CD8-positive, alpha-beta memory T cell (primary cell): ENCODE data around the gene ILDR2. TPM values are rescaled to one million over a fixed set of nuclear protein-coding genes. Genes with fewer than 3 reads are reported as not detected.

Source experiments
- CTCF ChIA-PET: fragments of 350-600 bp; sonication (Branson Sonifier 250); formaldehyde crosslinking; loops from one replicate; lab custom pipeline; 2021; ENCODE audit warnings: antibody characterized with exemption; lab: Charles Lee
- POLR2A ChIA-PET: fragments of 350-600 bp; sonication (Branson Sonifier 250); formaldehyde crosslinking; loops from one replicate; lab custom pipeline; 2021; ENCODE audit warnings: antibody characterized with exemption; lab: Charles Lee
- DNase-seq, 5 donors: peaks; one replicate each; pipeline versions ENCODE4 v3.0.0 to v3.0.0-alpha.2; 2020 to 2022; ENCODE audit warnings: mixed read lengths in 1 of 5
- H3K27ac ChIP-seq: one replicate; pipeline ENCODE4 v1.7.0; 2013; ENCODE audit warnings: low read depth, mild to moderate bottlenecking, low read length, moderate library complexity
- H3K27me3 ChIP-seq: 2 replicates; pipeline ENCODE4 v1.7.0; 2013; ENCODE audit warnings: low read length, mild to moderate bottlenecking; ENCODE audit not compliant: insufficient read depth, poor library complexity, severe bottlenecking
- H3K36me3 ChIP-seq: 2 replicates; pipeline ENCODE4 v1.7.0; 2013; ENCODE audit warnings: mild to moderate bottlenecking, low read length, moderate library complexity; ENCODE audit not compliant: insufficient read depth
- H3K4me1 ChIP-seq: 2 replicates; pipeline ENCODE4 v1.7.0; 2013; ENCODE audit warnings: mild to moderate bottlenecking, low read length, moderate library complexity; ENCODE audit not compliant: insufficient read depth
- H3K4me3 ChIP-seq: 2 replicates; pipeline ENCODE4 v1.7.0; 2013; ENCODE audit warnings: mild to moderate bottlenecking, low read length
- H3K9me3 ChIP-seq: 2 replicates; pipeline ENCODE4 v1.7.0; 2013; ENCODE audit warnings: mild to moderate bottlenecking, low read length
- H3K27ac Mint-ChIP-seq, 8 donors: one replicate each; pipeline ENCODE4 v1.8.0; 2020 to 2021; ENCODE audit warnings: mixed read lengths in 8 of 8, mild to moderate bottlenecking in 6 of 8, inconsistent platforms in 3 of 8, moderate library complexity in 3 of 8
- H3K27me3 Mint-ChIP-seq, 2 donors: one replicate each; pipeline ENCODE4 v1.8.0; 2020 to 2021; ENCODE audit warnings: mixed read lengths in 2 of 2, mild to moderate bottlenecking in 1 of 2, moderate library complexity in 1 of 2
- H3K36me3 Mint-ChIP-seq, 3 donors: one replicate each; pipeline ENCODE4 v1.8.0; 2020 to 2021; ENCODE audit warnings: mixed read lengths in 3 of 3, inconsistent platforms in 1 of 3, mild to moderate bottlenecking in 1 of 3
- H3K4me1 Mint-ChIP-seq, 3 donors: one replicate each; pipeline ENCODE4 v1.8.0; 2020 to 2021; ENCODE audit warnings: mixed read lengths in 3 of 3, inconsistent platforms in 1 of 3, mild to moderate bottlenecking in 1 of 3
- H3K4me3 Mint-ChIP-seq, 7 donors: one replicate each; pipeline ENCODE4 v1.8.0; 2020 to 2021; ENCODE audit warnings: mixed read lengths in 7 of 7, mild to moderate bottlenecking in 6 of 7, moderate library complexity in 4 of 7, inconsistent platforms in 2 of 7
- H3K9me3 Mint-ChIP-seq, 5 donors: one replicate each; pipeline ENCODE4 v1.8.0; 2020 to 2022; ENCODE audit warnings: mixed read lengths in 5 of 5, mild to moderate bottlenecking in 3 of 5, moderate library complexity in 2 of 5, inconsistent platforms in 1 of 5
- polyA plus RNA-seq: library from polyadenylated mRNA; unstranded; fragments of 300-500 nt; fragmentation: Illumina TruSeq; gene quantifications from one replicate; pipeline ENCODE4 v1.2.3, GENCODE V29; 2021
- total RNA-seq, 2 experiments: library from RNA; stranded (reverse); gene quantifications; one replicate each; pipeline ENCODE4 v1.2.3, GENCODE V29; 2021

The ILDR2 gene
- total and polyA plus RNA-seq, 3 experiments from 2014 or later: 3.9 to 4.4 TPM; not detected in 1

- Mint-ChIP-seq H3K27ac (no peak overlapping the region), H3K9me3 (peaks cover 0 to 2% (median 0%) of the 10 kb centered on the region in 5 donors), H3K4me1 (peaks cover 0 to 6% (median 2%) of the 10 kb centered on the region in 3 donors), H3K36me3 (peaks cover 0 to 2% (median 0%) of the 10 kb centered on the region in 3 donors), H3K27me3 (peaks cover 19 to 28% of the 10 kb centered on the region in 2 donors), H3K4me3 (no peak overlapping the region)
- Histone ChIP-seq H3K4me3 (no peak overlapping the region), H3K9me3 (no peaks in the 10 kb centered on the region), H3K36me3 (no peaks in the 10 kb centered on the region), H3K27me3 (peaks cover 10% of the 10 kb centered on the region), H3K27ac (no peak overlapping the region), H3K4me1 (no peaks in the 10 kb centered on the region)
- ChIA-PET POLR2A (no interaction called here), CTCF (interaction anchor here (16.9 kb wide), 1 partner anchor 143 kb away, joined by 454 read pairs; no protein-coding TSS in a partner anchor)
- no peak for DNase-seq
These were observed 59.4 kb downstream of the ILDR2 start for GRCh38 chr1:166915941-166916340.

GRCh38 chr1:166915042-166915441 lies 60.3 kb downstream of the ILDR2 start:
- Mint-ChIP-seq H3K27ac (no peak overlapping the region), H3K36me3 (peaks cover 0 to 2% (median 0%) of the 10 kb centered on the region in 3 donors), H3K27me3 (peaks cover 16 to 22% of the 10 kb centered on the region in 2 donors), H3K4me1 (peaks cover 3 to 10% (median 9%) of the 10 kb centered on the region in 3 donors), H3K4me3 (no peak overlapping the region), H3K9me3 (peaks cover 0 to 2% (median 0%) of the 10 kb centered on the region in 5 donors)
- no peak for DNase-seq
- Histone ChIP-seq H3K9me3 (no peaks in the 10 kb centered on the region), H3K27ac (no peak overlapping the region), H3K4me1 (no peaks in the 10 kb centered on the region), H3K36me3 (no peaks in the 10 kb centered on the region), H3K4me3 (no peak overlapping the region), H3K27me3 (peaks cover 8% of the 10 kb centered on the region)
- ChIA-PET POLR2A (no interaction called here), CTCF (interaction anchor here (16.9 kb wide), 1 partner anchor 144 kb away, joined by 454 read pairs; no protein-coding TSS in a partner anchor)

DNA sequence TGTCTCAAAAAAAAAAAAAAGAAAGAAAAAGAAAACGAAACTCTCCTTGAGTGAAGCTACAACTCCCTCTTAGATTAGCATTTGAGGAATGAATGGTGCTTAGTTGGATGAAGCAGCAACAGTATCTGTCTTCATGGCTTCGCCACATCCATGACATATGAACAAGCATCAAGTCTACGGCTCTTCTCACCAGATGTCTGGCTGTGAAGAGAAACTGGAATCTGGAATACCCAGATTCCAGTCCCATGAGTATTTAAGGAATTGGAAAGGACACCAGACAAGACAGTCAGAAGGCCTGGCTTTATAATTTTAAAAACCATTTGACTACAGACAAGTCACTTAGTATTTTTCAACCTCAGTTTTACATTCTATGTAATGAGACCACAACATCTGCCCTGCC lies 61.2 kb downstream of the ILDR2 start:
- no peaks in the 10 kb centered on the region for H3K36me3 ChIP-seq
- H3K27me3 Mint-ChIP-seq: peaks cover 8 to 14% of the 10 kb centered on the region in 2 donors
- CTCF ChIA-PET: interaction anchor here (16.9 kb wide), 1 partner anchor 145 kb away, joined by 454 read pairs; no protein-coding TSS in a partner anchor
- H3K27me3 ChIP-seq: no peaks in the 10 kb centered on the region
- POLR2A ChIA-PET: no interaction called here
- no peak overlapping the region for H3K4me3 ChIP-seq
- no peak overlapping the region for H3K27ac Mint-ChIP-seq
- H3K27ac ChIP-seq: no peak overlapping the region
- DNase-seq: no peak
- H3K4me3 Mint-ChIP-seq: no peak overlapping the region
- H3K4me1 ChIP-seq: no peaks in the 10 kb centered on the region
- H3K9me3 Mint-ChIP-seq: peaks cover 0 to 2% (median 0%) of the 10 kb centered on the region in 5 donors
- H3K36me3 Mint-ChIP-seq: peaks cover 0 to 2% (median 0%) of the 10 kb centered on the region in 3 donors
- H3K4me1 Mint-ChIP-seq: peaks cover 3 to 9% (median 8%) of the 10 kb centered on the region in 3 donors
- no peaks in the 10 kb centered on the region for H3K9me3 ChIP-seq

DNA sequence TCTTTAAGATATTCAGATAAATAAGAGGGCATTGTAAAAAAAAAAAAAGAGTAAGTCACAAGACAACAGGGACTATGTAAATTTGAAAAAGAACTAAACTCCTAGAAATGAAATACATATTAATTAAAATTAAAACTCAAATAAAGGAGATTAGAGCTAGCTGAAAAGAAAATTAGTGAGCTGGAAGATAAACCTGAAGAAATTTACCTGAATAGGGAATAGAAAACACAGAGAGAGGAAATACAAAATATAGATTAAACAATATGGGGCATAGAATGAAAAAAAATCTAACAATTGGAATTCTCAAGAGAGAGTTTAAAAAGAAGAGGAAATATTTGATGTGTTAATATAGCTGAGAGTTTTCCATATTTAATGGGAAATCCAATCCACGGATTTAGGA lies 63.7 kb downstream of the ILDR2 start:
- H3K27ac ChIP-seq: no peak overlapping the region
- no peaks in the 10 kb centered on the region for H3K9me3 ChIP-seq
- H3K27me3 Mint-ChIP-seq: peaks cover 0 to 16% of the 10 kb centered on the region in 2 donors
- ChIA-PET POLR2A (no interaction called here), CTCF (interaction anchor here (0.8 to 16.9 kb wide), 3 partner anchors 28 to 147 kb away, joined by 3 to 454 read pairs (median 13); no protein-coding TSS in a partner anchor)
- H3K9me3 Mint-ChIP-seq: peaks cover 0 to 2% (median 0%) of the 10 kb centered on the region in 5 donors
- peaks cover 0 to 2% (median 0%) of the 10 kb centered on the region in 3 donors for H3K36me3 Mint-ChIP-seq
- no peak overlapping the region for H3K4me3 ChIP-seq
- no peaks in the 10 kb centered on the region for H3K4me1 ChIP-seq
- H3K27me3 ChIP-seq: no peaks in the 10 kb centered on the region
- H3K36me3 ChIP-seq: no peaks in the 10 kb centered on the region
- DNase-seq: no peak
- peaks cover 3 to 9% (median 8%) of the 10 kb centered on the region in 3 donors for H3K4me1 Mint-ChIP-seq
- no peak overlapping the region for H3K4me3 Mint-ChIP-seq
- no peak overlapping the region for H3K27ac Mint-ChIP-seq

- ChIA-PET CTCF (interaction anchor here (0.6 to 16.9 kb wide), 33 partner anchors 9 to 643 kb away, joined by 3 to 454 read pairs (median 4); partner anchors contain the start of genes CREG1, ILDR2, POU2F1 and TADA1), POLR2A (interaction anchor here (0.5 to 1.4 kb wide), 6 partner anchors 147 to 537 kb away, joined by 3 to 8 read pairs (median 4); partner anchors contain the start of gene GPA33)
- peaks cover 3 to 9% (median 8%) of the 10 kb centered on the region in 3 donors for H3K4me1 Mint-ChIP-seq
- DNase-seq: peak; percentile 51 to 83 (median 66)
- Histone ChIP-seq H3K27me3 (no peaks in the 10 kb centered on the region), H3K27ac (no peak overlapping the region), H3K36me3 (no peaks in the 10 kb centered on the region), H3K4me1 (no peaks in the 10 kb centered on the region), H3K4me3 (no peak overlapping the region), H3K9me3 (no peaks in the 10 kb centered on the region)
- peaks cover 0 to 2% (median 0%) of the 10 kb centered on the region in 3 donors for H3K36me3 Mint-ChIP-seq
- H3K27me3 Mint-ChIP-seq: peaks cover 1 to 19% of the 10 kb centered on the region in 2 donors
- H3K9me3 Mint-ChIP-seq: peaks cover 0 to 2% (median 0%) of the 10 kb centered on the region in 5 donors
- no peak overlapping the region for H3K27ac Mint-ChIP-seq
- H3K4me3 Mint-ChIP-seq: no peak overlapping the region
These were observed 64.8 kb downstream of the ILDR2 start for GRCh38 chr1:166910396-166910994.

DNA sequence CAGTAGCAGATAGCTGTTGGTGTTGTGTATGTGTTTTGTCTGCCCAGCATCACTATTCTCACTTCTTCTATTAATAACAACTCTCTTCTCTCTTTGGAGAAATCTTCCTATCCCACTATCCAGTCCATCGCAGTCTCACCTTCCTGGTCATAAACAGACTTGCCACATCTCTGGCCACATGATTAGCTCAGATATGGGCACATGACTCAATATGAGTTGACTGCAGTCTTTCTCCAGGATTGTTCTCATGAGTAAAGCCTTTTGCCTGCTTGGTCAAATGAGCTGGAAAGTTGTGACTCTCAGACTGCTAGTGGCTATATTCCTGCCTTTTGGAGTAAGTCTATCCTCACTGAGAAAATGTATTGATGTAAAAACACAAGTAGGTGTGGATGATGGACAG lies 66.4 kb downstream of the ILDR2 start:
- H3K9me3 Mint-ChIP-seq: peaks cover 0 to 2% (median 0%) of the 10 kb centered on the region in 5 donors
- POLR2A ChIA-PET: no interaction called here
- H3K36me3 Mint-ChIP-seq: peaks cover 0 to 2% (median 0%) of the 10 kb centered on the region in 3 donors
- H3K4me1 Mint-ChIP-seq: peaks cover 3 to 9% (median 8%) of the 10 kb centered on the region in 3 donors
- H3K4me3 Mint-ChIP-seq: no peak overlapping the region
- no peak overlapping the region for H3K4me3 ChIP-seq
- no peak for DNase-seq
- no peak overlapping the region for H3K27ac ChIP-seq
- H3K9me3 ChIP-seq: no peaks in the 10 kb centered on the region
- no peaks in the 10 kb centered on the region for H3K27me3 ChIP-seq
- no peak overlapping the region for H3K27ac Mint-ChIP-seq
- no peaks in the 10 kb centered on the region for H3K4me1 ChIP-seq
- CTCF ChIA-PET: interaction anchor here (1.3 to 16.9 kb wide), 6 partner anchors 25 to 310 kb away, joined by 4 to 454 read pairs (median 14); partner anchors contain the start of genes POU2F1 and TADA1
- peaks cover 5 to 19% of the 10 kb centered on the region in 2 donors for H3K27me3 Mint-ChIP-seq
- no peaks in the 10 kb centered on the region for H3K36me3 ChIP-seq

DNA sequence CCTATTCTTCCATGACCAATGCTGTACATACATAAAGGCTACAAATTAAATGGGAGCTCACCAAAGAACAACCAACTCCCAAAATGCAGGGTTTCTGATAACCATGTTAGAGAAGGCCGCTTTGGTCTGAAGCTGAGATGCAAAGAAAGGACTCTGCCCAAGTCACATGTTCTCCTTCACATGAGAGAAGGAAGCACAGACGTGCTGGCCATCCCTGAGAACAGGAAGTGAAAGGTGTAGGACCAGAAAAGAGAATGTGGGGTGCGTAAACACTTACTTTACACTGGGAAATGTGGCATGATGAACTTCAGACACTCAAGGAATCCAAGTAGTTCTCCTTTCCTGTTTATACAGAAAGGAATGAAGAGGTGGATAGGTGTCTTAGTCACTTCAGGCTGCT lies 67.6 kb downstream of the ILDR2 start:
- Mint-ChIP-seq H3K27ac (peak overlapping the region in 1 of 8 donors; percentile 39), H3K36me3 (peaks cover 0 to 2% (median 0%) of the 10 kb centered on the region in 3 donors), H3K4me3 (no peak overlapping the region), H3K27me3 (peaks cover 7 to 19% of the 10 kb centered on the region in 2 donors), H3K4me1 (peaks cover 3 to 9% (median 8%) of the 10 kb centered on the region in 3 donors), H3K9me3 (peaks cover 0 to 2% (median 0%) of the 10 kb centered on the region in 5 donors)
- no peaks in the 10 kb centered on the region for H3K36me3 ChIP-seq
- no peaks in the 10 kb centered on the region for H3K27me3 ChIP-seq
- DNase-seq: no peak
- no peaks in the 10 kb centered on the region for H3K9me3 ChIP-seq
- POLR2A ChIA-PET: no interaction called here
- H3K4me3 ChIP-seq: no peak overlapping the region
- no peaks in the 10 kb centered on the region for H3K4me1 ChIP-seq
- H3K27ac ChIP-seq: no peak overlapping the region
- CTCF ChIA-PET: interaction anchor here (16.9 kb wide), 1 partner anchor 151 kb away, joined by 454 read pairs; no protein-coding TSS in a partner anchor

DNA sequence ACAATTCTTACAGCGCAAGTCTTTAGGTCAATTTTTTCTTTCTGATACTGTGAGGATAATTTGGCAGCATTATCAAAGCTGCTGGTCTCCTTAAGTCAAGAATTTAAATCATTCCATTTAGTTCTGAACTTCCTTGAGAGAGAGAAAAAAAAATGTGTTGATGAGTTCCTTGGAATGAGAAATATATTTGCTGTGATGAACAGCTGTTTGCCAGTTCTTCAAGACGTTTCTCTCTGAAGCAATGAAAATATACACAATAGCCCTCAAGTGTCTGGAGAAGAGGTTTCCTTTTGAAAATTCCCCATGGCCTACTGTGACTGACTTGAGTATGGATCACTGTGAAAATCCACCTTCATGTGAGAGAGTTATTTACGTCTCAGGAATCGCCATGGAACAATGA lies 68.3 kb downstream of the ILDR2 start:
- Histone ChIP-seq H3K9me3 (no peaks in the 10 kb centered on the region), H3K27ac (no peak overlapping the region), H3K4me1 (no peaks in the 10 kb centered on the region), H3K4me3 (no peak overlapping the region), H3K36me3 (no peaks in the 10 kb centered on the region), H3K27me3 (no peaks in the 10 kb centered on the region)
- DNase-seq: no peak
- Mint-ChIP-seq H3K36me3 (peaks cover 0 to 2% (median 0%) of the 10 kb centered on the region in 3 donors), H3K27me3 (peaks cover 7 to 19% of the 10 kb centered on the region in 2 donors), H3K4me1 (peaks cover 3 to 9% (median 8%) of the 10 kb centered on the region in 3 donors), H3K9me3 (no peaks in the 10 kb centered on the region), H3K27ac (no peak overlapping the region), H3K4me3 (no peak overlapping the region)
- CTCF ChIA-PET: interaction anchor here (16.9 kb wide), 1 partner anchor 152 kb away, joined by 454 read pairs; no protein-coding TSS in a partner anchor
- POLR2A ChIA-PET: no interaction called here
